A549 (cell line): ENCODE measurements around the gene KRTAP9-8.

Source experiments
- CTCF ChIP-seq: fragments of >200 bp; sonication (Bioruptor Twin); formaldehyde crosslinking; IDR thresholded peaks from 3 replicates; pipeline ENCODE4 v1.5.1; 2016
- USF2 ChIP-seq: fragments of 450-650 bp; IDR thresholded peaks from 2 replicates; pipeline ENCODE4 v1.6.1; 2014; ENCODE audit warnings: antibody characterized with exemption

- TF ChIP-seq CTCF, result no peak
- no peak for TF ChIP-seq USF2
These were observed 29.9 kb downstream of the KRTAP9-8 start for GRCh38 chr17:41267711-41268110.
